GM12874 (cell line): Measurements from ENCODE around the gene CAP2.

Experiments used
- TF ChIP-seq, protein P1 (sequence below): IDR thresholded peaks from 2 replicates; pipeline ENCODE4 v1.5.1; 2011; ENCODE audit warnings: low read depth, mild to moderate bottlenecking, control low read depth, low read length, moderate library complexity; ENCODE audit not compliant: insufficient read depth

The CAP2 gene

GRCh38 chr6:17530321-17530835 is 137.0 kb downstream of the CAP2 start:
- TF ChIP-seq, protein P1, sequence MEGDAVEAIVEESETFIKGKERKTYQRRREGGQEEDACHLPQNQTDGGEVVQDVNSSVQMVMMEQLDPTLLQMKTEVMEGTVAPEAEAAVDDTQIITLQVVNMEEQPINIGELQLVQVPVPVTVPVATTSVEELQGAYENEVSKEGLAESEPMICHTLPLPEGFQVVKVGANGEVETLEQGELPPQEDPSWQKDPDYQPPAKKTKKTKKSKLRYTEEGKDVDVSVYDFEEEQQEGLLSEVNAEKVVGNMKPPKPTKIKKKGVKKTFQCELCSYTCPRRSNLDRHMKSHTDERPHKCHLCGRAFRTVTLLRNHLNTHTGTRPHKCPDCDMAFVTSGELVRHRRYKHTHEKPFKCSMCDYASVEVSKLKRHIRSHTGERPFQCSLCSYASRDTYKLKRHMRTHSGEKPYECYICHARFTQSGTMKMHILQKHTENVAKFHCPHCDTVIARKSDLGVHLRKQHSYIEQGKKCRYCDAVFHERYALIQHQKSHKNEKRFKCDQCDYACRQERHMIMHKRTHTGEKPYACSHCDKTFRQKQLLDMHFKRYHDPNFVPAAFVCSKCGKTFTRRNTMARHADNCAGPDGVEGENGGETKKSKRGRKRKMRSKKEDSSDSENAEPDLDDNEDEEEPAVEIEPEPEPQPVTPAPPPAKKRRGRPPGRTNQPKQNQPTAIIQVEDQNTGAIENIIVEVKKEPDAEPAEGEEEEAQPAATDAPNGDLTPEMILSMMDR = no peak

- TF ChIP-seq, protein P1 = no peak
Measured at GRCh38 chr6:17536586-17536985, 143.2 kb downstream of the CAP2 start.

DNA sequence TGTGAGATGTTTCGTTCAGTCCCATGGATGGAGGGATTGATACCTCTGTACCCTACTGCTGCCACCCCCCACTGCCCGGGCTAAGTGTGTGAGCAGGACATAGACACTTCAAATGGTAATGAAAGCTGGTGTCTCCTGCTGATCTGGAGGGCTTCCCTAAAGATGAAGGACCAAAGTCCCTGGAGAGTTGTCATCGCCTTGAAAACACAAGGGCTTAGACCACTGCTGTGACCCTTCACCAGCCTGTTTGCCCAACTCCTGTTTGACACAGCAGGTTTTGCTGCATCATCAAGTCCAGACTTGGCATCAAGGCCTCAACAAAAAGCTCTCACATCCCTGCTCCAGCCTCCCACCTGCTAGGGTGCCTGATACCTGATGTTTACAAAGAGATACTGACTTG is 148.8 kb downstream of the CAP2 start:
- TF ChIP-seq, protein P1 = no peak

- TF ChIP-seq, protein P1 = no peak
Measured at GRCh38 chr6:17551383-17551958, 158.1 kb downstream of the CAP2 start.

DNA sequence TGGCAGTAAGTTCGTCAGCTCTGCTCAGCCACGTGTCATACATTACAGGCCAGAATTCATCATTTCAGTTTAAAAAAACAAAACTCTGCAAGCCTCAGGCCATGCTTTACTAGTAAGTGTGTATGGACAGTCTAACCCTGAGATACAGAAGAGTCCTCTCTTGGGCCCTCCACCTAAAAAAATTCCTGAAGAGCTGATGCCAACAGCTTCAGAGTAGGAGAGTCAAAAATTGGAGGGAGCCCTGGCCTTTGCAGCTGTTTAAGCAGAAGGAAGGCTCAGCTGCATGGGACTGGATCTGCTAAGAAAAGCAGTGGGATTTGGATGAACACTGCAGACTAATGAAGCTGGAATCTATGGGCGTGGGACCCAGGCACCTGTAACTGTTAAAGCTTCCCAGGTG is 159.5 kb downstream of the CAP2 start:
- TF ChIP-seq, protein P1 = no peak

- TF ChIP-seq, protein P1 = no peak
Measured at GRCh38 chr6:17556014-17556413, 162.6 kb downstream of the CAP2 start.

- TF ChIP-seq, protein P1 = no peak
Measured at GRCh38 chr6:17562636-17563035, 169.2 kb downstream of the CAP2 start.
